Mesenchymal stem cell (in vitro differentiated cells and primary cell): ENCODE results near the gene NXPH2.

Source experiments
- DNase-seq: peaks from one replicate; pipeline ENCODE4 v3.0.0-alpha.2; 2013
- H2AFZ ChIP-seq: one replicate; pipeline ENCODE4 v1.6.1; 2013; ENCODE audit warnings: low read depth, mild to moderate bottlenecking, control low read depth, inconsistent platforms, low read length, moderate library complexity
- H2AK5ac ChIP-seq: 2 replicates; pipeline ENCODE4 v1.6.1; 2013; ENCODE audit warnings: low read length, moderate library complexity, mild to moderate bottlenecking, inconsistent platforms; ENCODE audit not compliant: severe bottlenecking
- H2BK120ac ChIP-seq: one replicate; pipeline ENCODE4 v1.6.1; 2013; ENCODE audit warnings: low read depth, mild to moderate bottlenecking, inconsistent platforms, low read length, moderate library complexity
- H2BK12ac ChIP-seq, 2 experiments: one replicate each; pipeline ENCODE4 v1.6.1; 2013; ENCODE audit warnings: inconsistent platforms in 2 of 2, low read length in 2 of 2, mild to moderate bottlenecking in 2 of 2, moderate library complexity in 2 of 2, control low read depth in 1 of 2
- H2BK15ac ChIP-seq: one replicate; pipeline ENCODE4 v1.6.1; 2013; ENCODE audit warnings: mild to moderate bottlenecking, low read depth, inconsistent platforms; ENCODE audit not compliant: poor library complexity, severe bottlenecking
- H2BK5ac ChIP-seq: 2 replicates; pipeline ENCODE4 v1.6.1; 2013; ENCODE audit warnings: low read depth, mild to moderate bottlenecking, low read length, control low read depth, inconsistent platforms; ENCODE audit not compliant: poor library complexity, severe bottlenecking
- H3K14ac ChIP-seq, 2 experiments: one replicate each; pipeline ENCODE4 v1.6.1; 2013; ENCODE audit warnings: inconsistent platforms in 2 of 2, low read length in 2 of 2, control low read depth in 1 of 2, mild to moderate bottlenecking in 1 of 2, moderate library complexity in 1 of 2
- H3K18ac ChIP-seq, 2 experiments: one replicate each; pipeline ENCODE4 v1.6.1; 2013; ENCODE audit warnings: inconsistent platforms in 2 of 2, low read length in 2 of 2, control low read depth in 1 of 2, low read depth in 1 of 2, mild to moderate bottlenecking in 1 of 2
- H3K23ac ChIP-seq, 2 experiments: one replicate each; pipeline ENCODE4 v1.6.1; 2013; ENCODE audit warnings: inconsistent platforms in 2 of 2, low read length in 2 of 2, mild to moderate bottlenecking in 2 of 2, moderate library complexity in 2 of 2, control low read depth in 1 of 2
- H3K27ac ChIP-seq: 2 replicates; pipeline ENCODE4 v1.5.1; 2013; ENCODE audit warnings: mild to moderate bottlenecking, moderate library complexity, low read length, control low read depth, inconsistent platforms; ENCODE audit not compliant: poor library complexity, severe bottlenecking
- H3K27me3 ChIP-seq, 2 experiments: 2 replicates each; pipeline versions ENCODE4 v1.6.1 to v1.7.0; 2013; ENCODE audit warnings: low read length in 2 of 2, mild to moderate bottlenecking in 2 of 2, moderate library complexity in 2 of 2, control low read depth in 1 of 2, inconsistent platforms in 1 of 2; ENCODE audit not compliant: control insufficient read depth in 1 of 2, insufficient read depth in 1 of 2
- H3K36me3 ChIP-seq, 2 experiments: 2 replicates each; pipeline versions ENCODE4 v1.6.1 to v1.7.0; 2013; ENCODE audit warnings: low read length in 2 of 2, control low read depth in 1 of 2, inconsistent platforms in 1 of 2, low read depth in 1 of 2, mild to moderate bottlenecking in 1 of 2; ENCODE audit not compliant: insufficient read depth in 2 of 2, control insufficient read depth in 1 of 2
- H3K4ac ChIP-seq, 2 experiments: one replicate each; pipeline ENCODE4 v1.6.1; 2013; ENCODE audit warnings: inconsistent platforms in 2 of 2, low read length in 2 of 2, mild to moderate bottlenecking in 2 of 2, moderate library complexity in 2 of 2, control low read depth in 1 of 2, low read depth in 1 of 2
- H3K4me1 ChIP-seq: 2 replicates; pipeline ENCODE4 v1.6.1; 2013; ENCODE audit warnings: low read depth, low read length, control low read depth; ENCODE audit not compliant: control insufficient read depth, insufficient read depth
- H3K4me2 ChIP-seq: 2 replicates; pipeline ENCODE4 v1.6.1; 2013; ENCODE audit warnings: low read length, mild to moderate bottlenecking, inconsistent platforms; ENCODE audit not compliant: poor library complexity, severe bottlenecking
- H3K4me3 ChIP-seq, 2 experiments: 2 replicates each; pipeline versions ENCODE4 v1.5.1 to v1.7.0; 2013; ENCODE audit warnings: low read length in 2 of 2, mild to moderate bottlenecking in 2 of 2, control low read depth in 1 of 2, low read depth in 1 of 2; ENCODE audit not compliant: insufficient read depth in 1 of 2
- H3K79me1 ChIP-seq: replicated peaks from 2 replicates; pipeline ENCODE4 v1.6.1; 2013; ENCODE audit warnings: mild to moderate bottlenecking, control low read depth, low read length, inconsistent platforms; ENCODE audit not compliant: poor library complexity, severe bottlenecking
- H3K9ac ChIP-seq: 2 replicates; pipeline ENCODE4 v1.7.0; 2013; ENCODE audit warnings: mild to moderate bottlenecking, low read length, moderate library complexity
- H3K9me3 ChIP-seq: 2 replicates; pipeline ENCODE4 v1.7.0; 2013; ENCODE audit warnings: mild to moderate bottlenecking, low read length; ENCODE audit not compliant: control insufficient read depth
- H4K8ac ChIP-seq: one replicate; pipeline ENCODE4 v1.6.1; 2013; ENCODE audit warnings: inconsistent platforms, mild to moderate bottlenecking, low read length, moderate library complexity
- H4K91ac ChIP-seq: one replicate; pipeline ENCODE4 v1.6.1; 2013; ENCODE audit warnings: mild to moderate bottlenecking, low read length, inconsistent platforms
- WGBS: methylation state at CpG from one replicate; pipeline ENCODE4 v1.1.7; 2013; ENCODE audit warnings: mixed read lengths; 5-methylcytosine and 5-hydroxymethylcytosine counted together

The NXPH2 gene

GRCh38 chr2:138637686-138638085 is 142.5 kb downstream of the NXPH2 start:
- no peak overlapping the region for H3K18ac ChIP-seq
- no peak overlapping the region for H2AK5ac ChIP-seq
- no peak overlapping the region for H3K14ac ChIP-seq
- no peak overlapping the region for H4K8ac ChIP-seq
- no peak overlapping the region for H2AFZ ChIP-seq
- no peak overlapping the region for H2BK5ac ChIP-seq
- H3K27ac ChIP-seq: no peak overlapping the region
- H3K36me3 ChIP-seq: no peaks in the 10 kb centered on the region
- H2BK120ac ChIP-seq: no peak overlapping the region
- H3K4me2 ChIP-seq: no peak overlapping the region
- no peak overlapping the region for H2BK12ac ChIP-seq
- no peak overlapping the region for H4K91ac ChIP-seq
- no peak overlapping the region for H3K4me3 ChIP-seq
- H3K9ac ChIP-seq: no peak overlapping the region
- WGBS: no CpG with 5 or more reads among the region's 5 CpGs
- no peak for DNase-seq
- H3K4ac ChIP-seq: no peak overlapping the region
- no peaks in the 10 kb centered on the region for H3K9me3 ChIP-seq
- no peaks in the 10 kb centered on the region for H3K79me1 ChIP-seq
- no peak overlapping the region for H3K23ac ChIP-seq
- H2BK15ac ChIP-seq: no peak overlapping the region
- peaks cover 0 to 3% of the 10 kb centered on the region in 2 experiments for H3K27me3 ChIP-seq
- H3K4me1 ChIP-seq: no peaks in the 10 kb centered on the region

- Histone ChIP-seq H2BK15ac (no peak overlapping the region), H3K4me1 (no peaks in the 10 kb centered on the region)
- WGBS: no CpG with 5 or more reads among the region's 4 CpGs
These were observed 143.1 kb downstream of the NXPH2 start for GRCh38 chr2:138637061-138637460.

GRCh38 chr2:138633049-138633448 is 147.1 kb downstream of the NXPH2 start:
- WGBS: no CpG with 5 or more reads among the region's 1 CpG
- H2BK12ac ChIP-seq: no peak overlapping the region
- H3K4ac ChIP-seq: no peak overlapping the region
- H4K91ac ChIP-seq: no peak overlapping the region
- no peaks in the 10 kb centered on the region for H3K9me3 ChIP-seq
- H2AFZ ChIP-seq: no peak overlapping the region
- H3K4me1 ChIP-seq: no peaks in the 10 kb centered on the region
- H3K18ac ChIP-seq: no peak overlapping the region
- no peak for DNase-seq
- no peak overlapping the region for H3K14ac ChIP-seq
- H2BK120ac ChIP-seq: no peak overlapping the region
- no peaks in the 10 kb centered on the region for H3K36me3 ChIP-seq
- H3K9ac ChIP-seq: no peak overlapping the region
- H3K27me3 ChIP-seq: no peaks in the 10 kb centered on the region
- no peak overlapping the region for H3K4me2 ChIP-seq
- H4K8ac ChIP-seq: no peak overlapping the region
- no peak overlapping the region for H3K23ac ChIP-seq
- H3K27ac ChIP-seq: no peak overlapping the region
- no peaks in the 10 kb centered on the region for H3K79me1 ChIP-seq
- no peak overlapping the region for H2AK5ac ChIP-seq
- no peak overlapping the region for H2BK5ac ChIP-seq
- H3K4me3 ChIP-seq: no peak overlapping the region
- no peak overlapping the region for H2BK15ac ChIP-seq

More at GRCh38 chr2:138637061-138637460, 143.1 kb downstream of the NXPH2 start:
- Histone ChIP-seq H2AK5ac (no peak overlapping the region), H3K4me2 (no peak overlapping the region), H3K18ac (no peak overlapping the region), H2AFZ (no peak overlapping the region), H2BK5ac (no peak overlapping the region), H3K4ac (no peak overlapping the region), H3K79me1 (no peaks in the 10 kb centered on the region), H3K23ac (no peak overlapping the region), H3K9me3 (no peaks in the 10 kb centered on the region), H3K27ac (no peak overlapping the region), H3K36me3 (no peaks in the 10 kb centered on the region), H2BK12ac (no peak overlapping the region), H3K9ac (no peak overlapping the region), H4K91ac (no peak overlapping the region), H4K8ac (no peak overlapping the region), H3K27me3 (no peaks in the 10 kb centered on the region), H3K14ac (no peak overlapping the region), H2BK120ac (no peak overlapping the region), H3K4me3 (no peak overlapping the region)
- DNase-seq: no peak

GRCh38 chr2:138632066-138632620 is 148.0 kb downstream of the NXPH2 start:
- H3K4me3 ChIP-seq: no peak overlapping the region
- H2BK120ac ChIP-seq: no peak overlapping the region
- no peak overlapping the region for H2BK12ac ChIP-seq
- H3K14ac ChIP-seq: no peak overlapping the region
- no peak overlapping the region for H2AK5ac ChIP-seq
- H3K23ac ChIP-seq: no peak overlapping the region
- no peak overlapping the region for H4K91ac ChIP-seq
- H2BK5ac ChIP-seq: no peak overlapping the region
- H3K9me3 ChIP-seq: no peaks in the 10 kb centered on the region
- whole genome bisulfite sequencing: no CpG with 5 or more reads among the region's 2 CpGs
- no peaks in the 10 kb centered on the region for H3K36me3 ChIP-seq
- no peak overlapping the region for H3K4ac ChIP-seq
- H2BK15ac ChIP-seq: no peak overlapping the region
- H3K9ac ChIP-seq: no peak overlapping the region
- no peak overlapping the region for H3K18ac ChIP-seq
- DNase-seq: peak; percentile 84
- H3K27ac ChIP-seq: no peak overlapping the region
- no peaks in the 10 kb centered on the region for H3K79me1 ChIP-seq
- H4K8ac ChIP-seq: no peak overlapping the region
- H3K4me1 ChIP-seq: no peaks in the 10 kb centered on the region
- H3K4me2 ChIP-seq: no peak overlapping the region
- no peak overlapping the region for H2AFZ ChIP-seq
- no peaks in the 10 kb centered on the region for H3K27me3 ChIP-seq
